CD4-positive, alpha-beta T cell treated with Interferon alpha-2 for 1 hour (primary cell): ENCODE data around the gene GRHL1.
"Not testable (repeated sequence)": the region's sequence is repeated elsewhere in the genome, so short reads cannot be mapped to it uniquely, and the experiment has no call there.

Source experiments
- DNase-seq, 2 donors: peaks; one replicate each; pipeline ENCODE4 v3.0.0-alpha.2; 2020 to 2022

The GRHL1 gene

DNA sequence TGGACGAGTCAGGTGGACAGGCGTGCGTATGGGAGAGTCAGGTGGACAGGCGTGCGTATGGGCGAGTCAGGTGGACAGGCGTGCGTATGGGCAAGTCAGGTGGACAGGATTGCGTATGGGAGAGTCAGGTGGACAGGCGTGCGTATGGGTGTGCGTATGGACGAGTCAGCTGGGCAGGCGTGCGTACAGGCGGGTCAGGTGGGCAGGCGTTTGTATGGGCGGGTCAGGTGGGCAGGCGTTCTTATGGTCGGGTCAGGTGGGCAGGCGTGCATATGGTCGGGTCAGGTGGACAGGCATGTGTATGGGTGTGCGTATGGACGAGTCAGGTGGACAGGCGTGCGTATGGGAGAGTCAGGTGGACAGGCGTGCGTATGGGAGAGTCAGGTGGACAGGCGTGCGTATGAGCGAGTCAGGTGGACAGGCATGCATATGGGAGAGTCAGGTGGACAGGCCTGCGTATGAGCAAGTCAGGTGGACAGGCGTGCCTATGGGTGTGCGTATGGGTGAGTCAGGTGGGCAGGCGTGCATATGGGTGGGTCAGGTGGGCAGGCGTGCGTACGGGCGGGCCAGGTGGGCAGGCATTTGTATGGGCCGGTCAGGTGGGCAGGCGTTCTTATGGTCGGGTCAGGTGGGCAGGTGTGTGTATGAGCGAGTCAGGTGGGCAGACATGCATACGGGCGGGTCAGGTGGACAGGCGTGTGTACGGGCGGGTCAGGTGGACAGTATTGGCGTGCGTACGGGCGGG lies 59.5 kb downstream of the GRHL1 start:
- not testable (repeated sequence) for DNase-seq

DNA sequence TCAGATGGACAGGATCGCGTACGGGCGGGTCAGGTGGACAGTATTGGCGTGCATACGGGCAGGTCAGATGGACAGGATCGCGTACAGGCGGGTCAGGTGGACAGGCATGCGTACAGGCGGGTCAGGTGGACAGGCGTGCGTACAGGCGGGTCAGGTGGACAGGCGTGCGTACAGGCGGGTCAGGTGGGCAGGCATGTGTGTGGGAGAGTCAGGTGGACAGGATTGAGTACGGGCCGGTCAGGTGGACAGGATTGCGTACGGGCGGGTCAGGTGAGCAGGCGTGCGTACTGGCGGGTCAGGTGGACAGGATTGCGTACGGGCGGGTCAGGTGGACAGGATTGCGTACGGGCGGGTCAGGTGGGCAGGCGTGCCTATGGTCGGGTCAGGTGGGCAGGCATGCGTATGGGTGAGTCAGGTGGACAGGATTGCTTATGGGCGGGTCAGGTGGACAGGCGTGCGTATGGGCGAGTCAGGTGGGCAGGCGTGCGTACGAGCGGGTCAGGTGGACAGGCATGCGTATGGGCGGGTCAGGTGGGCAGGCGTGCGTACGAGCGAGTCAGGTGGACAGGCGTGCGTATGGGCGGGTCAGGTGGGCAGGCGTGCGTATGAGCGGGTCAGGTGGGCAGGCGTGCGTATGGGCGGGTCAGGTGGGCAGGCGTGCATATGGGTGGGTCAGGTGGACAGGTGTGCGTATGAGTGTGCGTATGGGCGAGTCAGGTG lies 60.3 kb downstream of the GRHL1 start:
- DNase-seq = not testable (repeated sequence)

DNA sequence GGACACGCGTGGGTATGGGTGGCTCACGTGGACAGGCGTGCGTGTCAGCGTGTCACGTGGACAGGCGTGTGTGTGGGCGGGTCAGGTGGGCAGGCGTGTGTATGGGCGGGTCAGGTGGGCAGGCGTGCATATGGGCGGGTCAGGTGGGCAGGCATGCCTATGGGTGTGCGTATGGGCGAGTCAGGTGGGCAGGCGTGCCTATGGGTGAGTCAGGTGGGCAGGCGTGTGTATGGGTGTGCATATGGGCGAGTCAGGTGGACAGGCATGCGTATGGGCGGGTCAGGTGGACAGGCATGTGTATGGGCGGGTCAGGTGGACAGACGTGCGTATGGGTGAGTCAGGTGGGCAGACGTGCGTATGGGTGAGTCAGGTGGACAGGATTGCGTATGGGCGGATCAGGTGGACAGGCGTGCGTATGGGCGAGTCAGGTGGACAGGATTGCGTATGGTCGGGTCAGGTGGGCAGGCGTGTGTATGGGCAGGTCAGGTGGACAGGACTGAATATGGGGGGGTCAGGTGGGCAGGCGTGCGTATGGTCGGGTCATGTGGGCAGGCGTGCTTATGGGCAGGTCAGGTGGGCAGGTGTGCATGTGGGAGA lies 61.0 kb downstream of the GRHL1 start:
- not testable (repeated sequence) for DNase-seq

DNA sequence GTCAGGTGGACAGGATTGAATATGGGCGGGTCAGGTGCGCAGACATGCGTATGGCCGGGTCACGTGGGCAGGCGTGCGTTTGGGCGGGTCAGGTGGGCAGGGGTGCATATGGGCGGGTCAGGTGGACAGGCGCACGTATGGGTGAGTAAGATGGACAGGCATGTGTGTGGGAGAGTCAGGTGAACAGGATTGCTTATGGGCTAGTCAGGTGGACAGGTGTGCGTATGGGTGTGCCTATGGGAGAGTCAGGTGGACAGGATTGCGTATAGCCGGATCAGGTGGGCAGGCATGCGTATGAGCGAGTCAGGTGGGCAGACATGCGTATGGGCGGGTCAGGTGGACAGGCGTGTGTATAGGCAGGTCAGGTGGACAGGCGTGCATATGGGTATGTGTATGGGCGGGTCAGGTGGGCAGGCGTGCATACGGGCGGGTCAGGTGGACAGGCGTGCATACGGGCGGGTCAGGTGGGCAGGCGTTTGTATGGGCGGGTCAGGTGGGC lies 61.5 kb downstream of the GRHL1 start:
- no peak for DNase-seq

DNA sequence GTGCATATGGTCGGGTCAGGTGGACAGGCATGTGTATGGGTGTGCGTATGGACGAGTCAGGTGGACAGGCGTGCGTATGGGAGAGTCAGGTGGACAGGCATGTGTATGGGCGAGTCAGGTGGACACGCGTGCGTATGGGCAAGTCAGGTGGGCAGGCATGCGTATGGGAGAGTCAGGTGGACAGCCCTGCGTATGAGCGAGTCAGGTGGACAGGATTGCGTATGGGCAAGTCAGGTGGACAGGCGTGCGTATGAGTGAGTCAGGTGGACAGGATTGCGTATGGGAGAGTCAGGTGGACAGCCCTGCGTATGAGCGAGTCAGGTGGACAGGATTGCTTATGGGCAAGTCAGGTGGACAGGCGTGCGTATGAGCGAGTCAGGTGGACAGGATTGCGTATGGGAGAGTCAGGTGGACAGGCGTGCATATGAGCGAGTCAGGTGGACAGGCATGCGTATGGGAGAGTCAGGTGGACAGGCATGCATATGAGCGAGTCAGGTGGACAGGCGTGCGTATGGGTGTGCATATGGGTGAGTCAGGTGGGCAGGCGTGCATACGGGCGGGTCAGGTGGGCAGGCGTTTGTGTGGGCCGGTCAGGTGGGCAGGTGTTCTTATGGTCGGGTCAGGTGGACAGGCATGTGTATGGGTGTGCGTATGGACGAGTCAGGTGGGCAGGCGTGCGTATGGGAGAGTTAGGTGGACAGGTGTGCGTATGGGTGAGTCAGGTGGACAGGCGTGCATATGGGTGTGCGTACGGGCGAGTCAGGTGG lies 62.3 kb downstream of the GRHL1 start:
- DNase-seq = not testable (repeated sequence)

DNA sequence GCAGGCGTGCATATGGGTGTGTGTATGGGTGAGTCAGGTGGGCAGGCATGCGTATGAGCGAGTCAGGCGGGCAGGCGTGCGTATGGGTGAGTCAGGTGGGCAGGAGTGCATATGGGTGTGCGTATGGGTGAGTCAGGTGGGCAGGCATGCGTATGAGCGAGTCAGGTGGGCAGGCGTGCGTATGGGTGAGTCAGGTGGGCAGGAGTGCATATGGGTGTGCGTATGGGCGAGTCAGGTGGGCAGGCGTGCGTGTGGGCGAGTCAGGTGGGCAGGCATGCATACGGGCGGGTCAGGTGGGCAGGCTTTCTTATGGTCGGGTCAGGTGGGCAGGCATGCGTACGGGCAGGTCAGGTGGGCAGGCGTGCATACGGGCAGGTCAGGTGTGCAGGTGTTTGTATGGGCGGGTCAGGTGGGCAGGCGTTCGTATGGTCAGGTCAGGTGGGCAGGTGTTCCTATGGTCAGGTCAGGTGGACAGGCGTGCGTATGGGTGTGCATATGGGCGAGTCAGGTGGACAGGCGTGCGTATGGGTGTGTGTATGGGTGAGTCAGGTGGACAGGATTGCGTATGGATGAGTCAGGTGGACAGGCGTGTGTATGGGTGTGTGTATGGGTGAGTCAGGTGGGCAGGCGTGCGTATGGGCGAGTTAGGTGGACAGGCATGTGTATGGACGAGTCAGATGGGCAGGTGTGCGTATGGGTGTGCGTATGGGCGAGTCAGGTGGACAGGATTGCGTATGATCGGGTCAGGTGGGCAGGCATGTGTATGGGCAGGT lies 63.1 kb downstream of the GRHL1 start:
- no peak for DNase-seq

DNA sequence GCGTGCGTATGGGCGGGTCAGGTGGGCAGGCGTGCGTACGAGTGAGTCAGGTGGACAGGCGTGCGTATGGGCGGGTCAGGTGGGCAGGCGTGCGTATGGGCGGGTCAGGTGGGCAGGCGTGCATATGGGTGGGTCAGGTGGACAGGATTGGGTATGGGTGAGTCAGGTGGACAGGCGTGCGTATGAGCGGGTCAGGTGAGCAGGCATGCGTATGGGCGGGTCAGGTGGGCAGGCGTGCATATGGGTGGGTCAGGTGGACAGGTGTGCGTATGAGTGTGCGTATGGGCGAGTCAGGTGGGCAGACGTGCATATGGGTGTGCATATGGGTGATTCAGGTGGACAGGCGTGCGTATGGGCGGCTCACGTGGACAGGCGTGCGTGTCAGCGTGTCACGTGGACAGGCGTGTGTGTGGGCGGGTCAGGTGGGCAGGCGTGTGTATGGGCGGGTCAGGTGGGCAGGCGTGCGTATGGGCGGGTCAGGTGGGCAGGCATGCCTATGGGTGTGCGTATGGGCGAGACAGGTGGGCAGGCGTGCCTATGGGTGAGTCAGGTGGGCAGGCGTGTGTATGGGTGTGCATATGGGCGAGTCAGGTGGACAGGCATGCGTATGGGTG lies 64.0 kb downstream of the GRHL1 start:
- not testable (repeated sequence) for DNase-seq

DNA sequence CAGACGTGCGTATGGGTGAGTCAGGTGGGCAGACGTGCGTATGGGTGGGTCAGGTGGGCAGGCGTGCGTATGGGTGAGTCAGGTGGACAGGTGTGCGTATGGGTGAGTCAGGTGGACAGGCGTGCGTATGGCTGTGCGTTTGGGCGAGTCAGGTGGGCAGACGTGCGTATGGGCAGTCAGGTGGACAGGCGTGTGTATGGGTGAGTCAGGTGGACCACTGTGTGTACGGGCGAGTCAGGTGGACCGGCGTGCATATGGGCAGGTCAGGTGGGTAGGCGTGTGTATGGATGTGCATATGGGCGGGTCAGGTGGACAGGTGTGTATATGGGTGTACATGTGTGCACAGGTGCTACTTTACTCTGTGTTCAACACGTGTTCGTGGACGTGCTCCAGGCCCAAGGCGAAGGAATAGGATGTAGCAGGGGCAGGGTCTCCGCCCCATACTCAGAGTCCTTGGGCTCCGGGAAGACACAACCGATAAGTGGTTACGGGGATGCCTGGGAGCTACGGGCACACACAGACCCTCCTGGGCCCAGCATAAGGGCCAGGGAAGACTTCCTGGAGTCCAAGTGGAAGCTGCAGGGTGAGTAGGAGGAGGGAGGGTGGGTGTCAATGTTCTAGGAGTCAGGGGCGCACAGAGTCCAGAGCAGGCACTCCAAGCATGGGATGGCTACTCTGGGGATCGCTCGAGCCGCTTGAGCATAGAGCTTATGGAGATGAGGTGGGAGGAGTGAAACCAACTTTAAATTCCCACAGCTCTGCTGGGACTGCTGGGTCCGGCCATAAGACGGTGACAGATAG lies 64.7 kb downstream of the GRHL1 start:
- DNase-seq = no peak

DNA sequence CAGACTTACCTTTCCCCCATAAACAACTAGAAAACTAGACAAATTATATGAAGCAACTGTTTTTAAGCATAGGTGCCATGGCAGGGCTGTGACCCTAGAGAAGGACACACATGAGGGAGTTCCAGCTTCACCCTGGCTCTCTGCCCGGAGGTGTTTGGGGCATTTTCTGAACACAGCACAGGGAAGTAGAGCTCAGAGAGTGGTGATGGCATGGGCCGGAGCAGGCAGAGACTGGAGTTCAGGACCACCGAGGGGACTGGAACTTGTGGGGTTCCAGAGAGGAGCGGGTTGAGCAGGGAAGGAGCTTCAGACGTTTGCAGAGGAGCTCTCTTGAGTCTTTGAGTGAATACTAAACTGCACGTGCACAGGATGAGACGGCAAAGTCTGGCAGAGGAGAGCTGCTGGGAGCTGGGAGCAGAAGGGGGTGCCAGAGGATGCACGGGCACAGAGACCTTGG lies 65.3 kb downstream of the GRHL1 start:
- DNase-seq = no peak

DNA sequence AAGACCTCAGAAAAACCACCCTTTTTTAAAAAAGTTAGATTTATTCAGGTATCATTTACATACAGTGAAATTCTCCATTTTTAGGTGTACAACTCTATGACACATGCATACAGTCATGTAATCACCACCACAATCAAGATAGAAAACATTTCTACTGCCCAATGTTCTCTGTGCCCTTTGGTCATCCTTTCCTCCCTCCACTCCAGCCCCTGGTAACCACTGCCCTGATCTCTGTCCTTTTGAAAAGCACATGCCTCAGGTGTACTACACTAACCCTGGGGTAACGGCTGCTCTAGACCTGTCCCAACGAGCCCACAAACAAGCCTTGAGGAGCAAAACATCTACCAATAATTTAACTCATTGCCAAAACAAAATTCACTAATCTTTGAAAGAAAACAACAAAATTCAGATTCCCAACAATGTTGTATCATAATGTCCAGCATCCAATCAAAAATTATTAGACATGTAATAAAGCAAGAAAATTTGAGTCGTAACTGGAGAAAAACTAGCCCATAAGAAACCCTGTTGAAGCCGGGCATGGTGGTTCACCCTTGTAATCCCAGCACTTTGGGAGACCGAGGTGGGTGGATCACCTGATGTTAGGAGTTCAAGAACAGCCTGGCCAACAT lies 65.9 kb downstream of the GRHL1 start:
- DNase-seq = no peak

DNA sequence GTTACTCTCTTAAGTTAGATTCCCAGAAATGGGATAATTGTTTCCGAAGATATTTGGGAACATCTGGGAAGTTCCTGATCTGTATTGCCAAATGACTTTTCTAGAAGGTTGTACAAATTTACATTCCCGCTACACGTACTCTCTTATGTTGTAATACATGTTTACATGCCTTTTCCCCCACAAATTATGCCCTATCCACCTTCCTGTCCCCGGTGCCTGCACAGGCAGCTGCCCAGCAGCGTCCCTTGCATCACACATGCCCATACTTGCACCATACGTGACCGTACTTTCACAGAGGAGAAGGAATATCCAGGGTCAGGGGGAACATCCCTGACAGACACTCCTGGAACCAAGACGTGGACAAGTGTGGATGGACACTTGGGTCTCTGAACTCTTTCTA lies 67.7 kb downstream of the GRHL1 start:
- DNase-seq = no peak

DNA sequence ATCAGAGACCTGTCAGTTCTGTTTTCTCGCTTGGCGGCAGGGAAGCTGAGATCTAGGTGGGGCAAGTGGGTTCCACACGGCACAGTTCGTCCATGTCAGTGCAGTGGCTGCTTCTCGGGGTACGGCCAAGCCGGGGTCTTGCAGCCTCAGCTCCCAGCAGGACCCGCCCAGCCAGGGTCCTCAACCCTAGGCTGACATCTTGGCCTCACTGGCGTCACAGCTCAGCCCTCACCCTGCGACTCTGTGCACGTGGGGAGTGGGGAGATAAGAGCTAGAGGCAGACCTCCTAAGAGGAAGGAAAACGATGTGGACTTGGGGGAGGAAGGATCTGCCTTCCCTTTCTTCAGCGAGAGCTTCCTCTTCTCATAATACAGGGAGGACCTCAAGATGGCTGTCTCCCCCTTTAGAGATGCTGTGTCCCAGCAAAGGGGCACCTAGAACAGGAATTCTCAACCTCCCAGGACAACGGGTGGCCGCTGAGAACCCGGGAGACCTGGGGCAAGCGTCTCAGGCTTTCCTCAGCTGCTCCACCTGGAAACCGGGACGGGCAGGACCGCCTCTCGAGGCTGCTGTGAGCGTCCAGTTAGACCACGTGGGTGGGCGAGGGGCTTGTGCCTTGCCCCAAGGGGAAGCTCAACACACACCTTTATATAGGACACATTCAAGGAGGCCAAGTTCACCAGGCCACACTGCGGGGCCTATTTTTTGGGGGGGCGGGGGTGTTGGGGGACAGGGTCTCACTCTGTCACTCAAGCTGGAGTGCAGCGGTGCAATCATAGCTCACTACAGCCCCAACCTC lies 68.3 kb downstream of the GRHL1 start:
- no peak for DNase-seq

DNA sequence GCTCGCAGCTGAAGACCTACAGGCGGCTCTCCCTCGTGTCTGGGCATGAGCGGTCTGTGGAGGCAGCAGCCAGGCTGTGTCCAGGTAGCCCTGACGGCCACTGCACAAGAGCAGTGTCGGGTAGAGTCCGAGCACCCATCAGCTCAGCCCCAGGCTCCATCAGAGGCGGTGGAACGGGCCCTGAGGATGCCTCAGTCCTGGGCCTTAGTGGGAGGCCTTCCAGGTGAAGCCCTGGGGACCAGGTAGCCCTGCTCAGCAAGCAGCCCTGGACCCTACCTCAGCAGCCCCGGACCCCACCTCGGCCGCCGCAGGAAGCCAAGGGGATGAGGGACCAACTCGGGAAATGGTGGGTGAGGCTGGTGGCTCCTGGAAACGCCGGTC lies 70.5 kb downstream of the GRHL1 start:
- DNase-seq = no peak

DNA sequence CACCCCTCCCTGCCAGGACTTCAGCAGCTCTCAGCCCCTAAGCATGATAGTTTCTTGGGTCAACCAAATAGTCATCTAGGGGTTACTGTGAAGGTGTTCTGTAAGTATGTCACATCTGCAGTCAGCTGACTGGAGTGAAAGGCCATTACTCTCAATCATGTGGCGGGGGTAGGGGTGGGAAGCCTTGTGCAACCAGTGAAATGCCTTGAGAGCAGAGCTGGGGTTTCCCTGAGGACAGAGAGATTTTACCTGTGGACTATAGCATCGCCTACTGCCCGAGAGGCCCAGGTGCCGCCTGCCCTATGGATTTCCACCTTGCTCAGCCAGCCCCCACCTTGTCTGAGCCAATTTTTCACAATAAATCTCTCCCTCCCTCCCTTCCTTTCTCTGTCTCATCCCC lies 71.0 kb downstream of the GRHL1 start:
- DNase-seq = no peak

DNA sequence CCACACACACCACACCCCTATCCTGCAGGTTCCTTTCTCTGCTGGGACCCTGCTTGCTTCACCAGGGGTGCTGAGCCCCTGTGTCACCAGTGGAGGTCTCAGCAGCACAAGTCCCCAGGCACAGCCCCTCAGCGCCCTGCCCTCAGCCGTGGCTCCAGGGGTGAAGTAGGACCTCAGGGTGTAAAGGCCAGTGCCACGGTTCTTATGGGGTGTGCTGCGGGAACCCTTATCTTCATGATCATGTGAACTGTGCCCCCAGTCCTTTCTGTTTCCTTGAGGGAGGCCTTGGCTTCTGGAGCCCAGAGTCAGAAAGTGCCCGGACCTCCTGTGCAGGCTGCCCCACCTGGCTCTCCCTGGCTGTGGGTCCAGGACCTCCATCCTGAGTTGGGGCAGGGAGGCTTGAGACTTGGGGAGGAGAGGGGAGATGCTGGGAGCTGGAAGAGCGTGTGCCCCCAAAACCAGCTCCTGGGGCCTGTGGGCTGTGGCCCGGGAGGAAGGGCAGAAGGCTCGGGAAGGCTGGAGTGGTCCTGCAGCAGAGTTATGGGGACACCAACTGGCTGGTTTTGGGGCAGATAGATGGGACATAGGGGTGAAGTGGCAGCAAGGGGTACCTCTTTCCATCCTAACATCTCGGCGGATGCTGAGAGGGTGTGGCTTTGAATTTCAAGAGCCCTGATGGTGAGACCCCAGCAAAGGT lies 71.6 kb downstream of the GRHL1 start:
- DNase-seq = no peak

DNA sequence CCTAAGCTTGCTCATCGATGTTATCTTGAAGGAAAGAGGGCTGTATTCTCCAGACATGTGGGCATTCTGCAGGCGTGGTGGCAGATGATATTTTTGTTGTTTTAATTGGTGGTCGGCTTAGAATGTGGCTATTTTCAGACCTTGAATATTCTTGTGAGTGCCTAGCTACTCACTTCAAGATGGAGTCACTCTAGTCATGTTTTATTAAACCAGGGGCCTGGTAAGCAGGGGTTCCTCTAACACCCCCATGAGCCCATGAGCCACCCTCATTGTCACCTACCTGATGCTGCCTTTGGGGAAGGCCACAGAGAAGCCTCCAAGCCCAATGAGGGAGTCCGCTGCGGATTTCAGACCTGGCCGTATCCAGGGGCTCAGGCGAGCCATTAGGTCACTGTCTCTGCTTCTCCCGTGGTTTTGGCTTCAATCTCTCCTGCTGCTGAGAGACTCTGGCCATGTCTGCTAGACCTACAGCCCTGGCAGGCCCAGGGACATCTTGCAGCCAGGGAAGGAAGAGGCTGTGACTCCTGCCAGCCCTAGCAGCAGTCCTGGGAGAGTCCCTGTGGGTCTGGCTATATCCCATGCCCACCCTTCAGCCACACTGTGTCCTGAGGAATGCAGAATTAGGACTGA lies 75.6 kb downstream of the GRHL1 start:
- no peak for DNase-seq

DNA sequence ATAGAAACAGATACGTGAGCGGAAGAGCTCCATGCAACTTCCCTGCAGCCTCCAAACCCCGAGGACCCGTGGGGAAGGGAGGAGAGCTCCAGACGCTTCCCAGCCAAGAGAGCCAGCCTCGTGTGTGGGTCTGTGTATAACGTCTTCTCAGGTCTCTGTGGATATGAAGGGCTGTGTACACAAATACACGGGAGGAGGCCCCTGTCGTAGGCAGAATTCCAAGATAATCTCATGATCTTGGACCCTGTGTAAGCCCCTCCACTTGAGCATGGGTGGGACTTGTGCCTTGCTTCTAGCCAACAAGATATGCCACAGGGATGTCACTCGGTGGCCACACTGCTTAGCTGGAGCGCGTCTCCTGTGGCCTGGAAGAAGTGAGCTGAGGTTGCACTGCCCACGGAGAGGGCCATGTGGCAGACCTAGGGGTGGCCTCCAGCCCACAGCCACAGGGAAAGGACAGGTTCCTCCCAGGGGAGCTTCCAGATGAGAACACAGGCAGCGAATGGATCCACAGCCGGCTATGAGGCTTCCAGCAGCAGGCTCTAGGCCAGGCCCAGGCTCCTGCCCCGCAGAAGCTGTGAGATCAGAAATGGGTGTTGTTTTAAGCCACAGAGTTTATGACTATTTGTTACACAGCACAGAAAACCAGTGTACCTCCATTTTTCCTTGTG lies 76.3 kb downstream of the GRHL1 start:
- DNase-seq = no peak
